Caco-2 (cell line): ENCODE results near the gene WNT2B. TPM values are rescaled to one million over a fixed set of nuclear protein-coding genes. Genes with fewer than 3 reads are reported as not detected.

Experiments used
- BruUV-seq: library from RNA; stranded (reverse); fragments of 400-500 nt; replicated peaks from 2 replicates; lab custom pipeline; 2021; lab: Mats Ljungman, UMichigan
- CTCF ChIA-PET: fragments of 300-600 bp; sonication (Branson Sonifier 250); formaldehyde crosslinking; loops from one replicate; lab custom pipeline; 2022; ENCODE audit warnings: antibody characterized with exemption; lab: Charles Lee
- POLR2A ChIA-PET: fragments of 300-600 bp; sonication (Branson Sonifier 250); formaldehyde crosslinking; loops from one replicate; lab custom pipeline; 2022; ENCODE audit warnings: antibody characterized with exemption; lab: Charles Lee
- DNase-seq, 2 experiments: peaks; one replicate each; pipeline versions ENCODE4 v3.0.0 to v3.0.0-alpha.2; 2020 to 2022
- H3K27me3 ChIP-seq: replicated peaks from 2 replicates; pipeline ENCODE4 v1.6.0; 2011; ENCODE audit warnings: low read length; ENCODE audit not compliant: control insufficient read depth, insufficient read depth
- H3K36me3 ChIP-seq: 2 replicates; pipeline ENCODE4 v1.5.1; 2011; ENCODE audit warnings: low read length; ENCODE audit not compliant: control insufficient read depth, insufficient read depth
- H3K4me1 ChIP-seq: fragments of 250-450 bp; sonication (Bioruptor Pico); 2 replicates; pipeline ENCODE4 v1.5.1; 2020; ENCODE audit warnings: mild to moderate bottlenecking
- H3K4me3 ChIP-seq: 2 replicates; pipeline ENCODE4 v1.5.1; 2011; ENCODE audit warnings: low read depth, mild to moderate bottlenecking, control low read depth, low read length
- H3K9me3 ChIP-seq: fragments of 250-450 bp; sonication (Bioruptor Pico); 2 replicates; pipeline ENCODE4 v1.5.1; 2020; ENCODE audit warnings: mild to moderate bottlenecking, moderate library complexity
- H3K27ac Mint-ChIP-seq: one replicate; pipeline ENCODE4 v1.8.0; 2022; ENCODE audit warnings: mixed read lengths; ENCODE audit not compliant: unreplicated experiment
- H3K27me3 Mint-ChIP-seq: one replicate; pipeline ENCODE4 v1.8.0; 2022; ENCODE audit warnings: mixed read lengths; ENCODE audit not compliant: insufficient read depth, unreplicated experiment
- H3K36me3 Mint-ChIP-seq: one replicate; pipeline ENCODE4 v1.8.0; 2022; ENCODE audit warnings: mild to moderate bottlenecking, mixed read lengths; ENCODE audit not compliant: insufficient read depth, unreplicated experiment
- H3K4me1 Mint-ChIP-seq: one replicate; pipeline ENCODE4 v1.8.0; 2022; ENCODE audit warnings: low read depth, mixed read lengths; ENCODE audit not compliant: unreplicated experiment
- H3K4me3 Mint-ChIP-seq: one replicate; pipeline ENCODE4 v1.8.0; 2022; ENCODE audit warnings: mild to moderate bottlenecking, moderate library complexity, mixed read lengths; ENCODE audit not compliant: unreplicated experiment
- H3K9me3 Mint-ChIP-seq: one replicate; pipeline ENCODE4 v1.8.0; 2022; ENCODE audit warnings: mixed read lengths; ENCODE audit not compliant: unreplicated experiment
- intact Hi-C: fragments of 100-400 bp; cut with micrococcal nuclease; formaldehyde crosslinking; loops from one replicate; pipeline ENCODE4 v1.10.0; 2022; ENCODE audit not compliant: unreplicated experiment
- total RNA-seq: library from RNA; stranded (reverse); gene quantifications from 2 replicates; pipeline ENCODE4 v1.2.3, GENCODE V29; 2022
- TF ChIP-seq, protein P1 (sequence below), 2 experiments: fragments of 200-600 bp in 1 of 2; IDR thresholded peaks; 1 replicate in 1 of 2; 2 replicates in 1 of 2; pipeline versions ENCODE4 v1.5.1 to v1.8.0; 2011 to 2022; ENCODE audit warnings: antibody characterized with exemption in 1 of 2, control low read depth in 1 of 2, inconsistent platforms in 1 of 2, low read depth in 1 of 2, low read length in 1 of 2, mild to moderate bottlenecking in 1 of 2, moderate library complexity in 1 of 2; ENCODE audit not compliant: insufficient read depth in 1 of 2, severe bottlenecking in 1 of 2, unreplicated experiment in 1 of 2

The WNT2B gene
- total RNA-seq, 1 experiment from 2014 or later: 0.70 TPM

DNA sequence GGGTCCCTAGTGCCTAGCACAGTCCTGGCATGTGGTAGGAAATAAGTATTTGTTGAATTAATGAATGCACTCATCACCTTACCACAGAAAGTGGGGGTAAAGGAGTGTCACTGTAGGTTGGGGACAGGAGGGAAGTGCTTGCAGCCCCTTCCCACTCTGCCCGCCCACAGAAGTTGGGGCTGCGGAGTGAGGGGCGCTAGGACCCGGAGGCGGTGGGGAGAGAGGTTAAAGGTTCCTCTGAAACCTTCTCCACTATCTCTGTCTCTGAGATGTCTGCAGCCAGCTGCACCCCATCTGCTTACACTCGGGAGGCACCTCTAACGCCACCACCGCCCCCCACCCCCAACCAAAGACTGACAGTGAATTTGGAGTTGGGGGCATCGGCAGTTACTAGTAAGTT is 1.4 kb upstream of the WNT2B start:
- ChIA-PET POLR2A (no interaction called here), CTCF (no interaction called here)
- Histone ChIP-seq H3K4me3 (no peak overlapping the region), H3K9me3 (no peaks in the 10 kb centered on the region), H3K36me3 (no peaks in the 10 kb centered on the region), H3K4me1 (no peaks in the 10 kb centered on the region), H3K27me3 (no peaks in the 10 kb centered on the region)
- intact Hi-C loops: no loop called here
- BruUV-seq: no TSS peak
- no peaks in the 10 kb centered on the region for H3K4me1 Mint-ChIP-seq
- TF ChIP-seq, protein P1, sequence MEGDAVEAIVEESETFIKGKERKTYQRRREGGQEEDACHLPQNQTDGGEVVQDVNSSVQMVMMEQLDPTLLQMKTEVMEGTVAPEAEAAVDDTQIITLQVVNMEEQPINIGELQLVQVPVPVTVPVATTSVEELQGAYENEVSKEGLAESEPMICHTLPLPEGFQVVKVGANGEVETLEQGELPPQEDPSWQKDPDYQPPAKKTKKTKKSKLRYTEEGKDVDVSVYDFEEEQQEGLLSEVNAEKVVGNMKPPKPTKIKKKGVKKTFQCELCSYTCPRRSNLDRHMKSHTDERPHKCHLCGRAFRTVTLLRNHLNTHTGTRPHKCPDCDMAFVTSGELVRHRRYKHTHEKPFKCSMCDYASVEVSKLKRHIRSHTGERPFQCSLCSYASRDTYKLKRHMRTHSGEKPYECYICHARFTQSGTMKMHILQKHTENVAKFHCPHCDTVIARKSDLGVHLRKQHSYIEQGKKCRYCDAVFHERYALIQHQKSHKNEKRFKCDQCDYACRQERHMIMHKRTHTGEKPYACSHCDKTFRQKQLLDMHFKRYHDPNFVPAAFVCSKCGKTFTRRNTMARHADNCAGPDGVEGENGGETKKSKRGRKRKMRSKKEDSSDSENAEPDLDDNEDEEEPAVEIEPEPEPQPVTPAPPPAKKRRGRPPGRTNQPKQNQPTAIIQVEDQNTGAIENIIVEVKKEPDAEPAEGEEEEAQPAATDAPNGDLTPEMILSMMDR (IDR thresholded peaks at IDR 0.05; ENCODE audit: insufficient read depth in 1 of 2, low read depth in 1 of 2, low read length in 1 of 2, severe bottlenecking in 1 of 2, unreplicated experiment in 1 of 2): no peak
- DNase-seq: no peak
- no peaks in the 10 kb centered on the region for H3K36me3 Mint-ChIP-seq
- H3K4me3 Mint-ChIP-seq: peak overlapping the region; percentile 71
- no peaks in the 10 kb centered on the region for H3K9me3 Mint-ChIP-seq
- no peak overlapping the region for H3K27ac Mint-ChIP-seq
- H3K27me3 Mint-ChIP-seq: peaks cover 11% of the 10 kb centered on the region

GRCh38 chr1:112507921-112508277 is 866 bp upstream of the WNT2B start:
- CTCF ChIA-PET: interaction anchor here (0.7 kb wide), 1 partner anchor 139 kb away, joined by 5 read pairs; no protein-coding TSS in a partner anchor
- no peaks in the 10 kb centered on the region for H3K27me3 ChIP-seq
- no peaks in the 10 kb centered on the region for H3K9me3 ChIP-seq
- H3K4me3 ChIP-seq: peak overlapping the region; percentile 49
- Mint-ChIP-seq H3K27me3 (peaks cover 11% of the 10 kb centered on the region), H3K9me3 (no peaks in the 10 kb centered on the region), H3K36me3 (no peaks in the 10 kb centered on the region), H3K4me3 (peak overlapping the region; percentile 71), H3K4me1 (no peaks in the 10 kb centered on the region), H3K27ac (no peak overlapping the region)
- BruUV-seq: no TSS peak
- no peaks in the 10 kb centered on the region for H3K36me3 ChIP-seq
- intact Hi-C loops: no loop called here
- POLR2A ChIA-PET: no interaction called here
- TF ChIP-seq, protein P1 (IDR thresholded peaks at IDR 0.05; ENCODE audit: insufficient read depth in 1 of 2, low read depth in 1 of 2, low read length in 1 of 2, severe bottlenecking in 1 of 2, unreplicated experiment in 1 of 2): no peak
- no peaks in the 10 kb centered on the region for H3K4me1 ChIP-seq
- no peak for DNase-seq

- ChIA-PET CTCF (no interaction called here), POLR2A (no interaction called here)
- Mint-ChIP-seq H3K4me3 (peak overlapping the region; percentile 71), H3K9me3 (no peaks in the 10 kb centered on the region), H3K36me3 (no peaks in the 10 kb centered on the region), H3K27ac (no peak overlapping the region), H3K4me1 (no peaks in the 10 kb centered on the region), H3K27me3 (peaks cover 8% of the 10 kb centered on the region)
- TF ChIP-seq, protein P1 (IDR thresholded peaks at IDR 0.05; ENCODE audit: insufficient read depth in 1 of 2, low read depth in 1 of 2, low read length in 1 of 2, severe bottlenecking in 1 of 2, unreplicated experiment in 1 of 2): no peak
- no peaks in the 10 kb centered on the region for H3K36me3 ChIP-seq
- DNase-seq: no peak
- peak overlapping the region; percentile 49 for H3K4me3 ChIP-seq
- H3K9me3 ChIP-seq: no peaks in the 10 kb centered on the region
- BruUV-seq: no TSS peak
- H3K27me3 ChIP-seq: no peaks in the 10 kb centered on the region
- no peaks in the 10 kb centered on the region for H3K4me1 ChIP-seq
- intact Hi-C loops: no loop called here
These were observed 367 bp downstream of the WNT2B start for GRCh38 chr1:112509005-112509659.
